ENCODE measurements around the gene LLGL1.

Gene LLGL1

DNA sequence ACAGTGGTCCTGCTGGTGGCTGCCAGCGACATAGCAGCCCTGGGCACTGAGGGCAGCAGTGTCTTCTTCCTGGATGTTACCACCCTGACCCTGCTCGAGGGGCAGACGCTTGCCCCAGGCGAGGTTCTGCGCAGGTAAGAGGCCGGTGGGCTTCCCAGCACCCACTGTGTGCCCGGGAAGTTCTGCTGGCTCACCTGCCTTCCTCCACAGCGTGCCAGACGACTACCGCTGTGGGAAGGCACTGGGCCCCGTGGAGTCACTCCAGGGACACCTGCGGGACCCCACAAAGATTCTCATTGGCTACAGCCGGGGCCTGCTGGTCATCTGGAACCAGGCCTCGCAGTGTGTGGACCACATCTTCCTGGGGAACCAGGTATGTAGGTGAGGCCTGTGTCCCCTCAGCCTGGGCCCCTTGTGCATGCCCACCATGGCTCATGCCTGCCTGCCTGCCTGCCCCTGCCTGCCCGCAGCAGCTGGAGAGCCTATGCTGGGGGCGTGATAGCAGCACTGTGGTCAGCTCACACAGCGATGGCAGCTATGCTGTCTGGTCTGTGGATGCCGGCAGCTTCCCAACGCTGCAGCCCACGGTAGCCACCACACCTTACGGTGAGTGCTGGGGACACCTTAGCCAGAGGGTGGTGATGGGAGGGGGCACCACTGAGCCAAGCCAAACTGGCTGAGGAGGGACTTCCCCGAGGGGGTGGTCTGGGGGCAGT, 8.5 kb downstream of the LLGL1 start:
- H3F3A ChIP-seq (ENCODE audit: insufficient read depth, low read length) = no peaks in the 10 kb centered on the region
- no peak for TF ChIP-seq EZH2 (IDR thresholded peaks at IDR 0.05; ENCODE audit: borderline replicate concordance, low read length)
- H3K27ac ChIP-seq (ENCODE audit: low read depth, low read length, poor library complexity, severe bottlenecking) = no peak overlapping the region
- H3K9ac ChIP-seq (ENCODE audit: low read length) = no peak overlapping the region
- no peaks in the 10 kb centered on the region for H4K20me1 ChIP-seq (ENCODE audit: insufficient read depth, low read length)
- no peaks in the 10 kb centered on the region for H3K79me2 ChIP-seq (ENCODE audit: insufficient read depth, low read length)
- no peaks in the 10 kb centered on the region; the same call in 1 of the 2 replicates for H3K36me3 ChIP-seq (ENCODE audit: insufficient read depth, low read length)
- no peaks in the 10 kb centered on the region for H3K9me2 ChIP-seq (ENCODE audit: low read depth, low read length)
- H3K9me3 ChIP-seq (ENCODE audit: low read length) = no peaks in the 10 kb centered on the region
- H2AFZ ChIP-seq (ENCODE audit: low read length) = no peak overlapping the region
- H3K4me2 ChIP-seq (ENCODE audit: low read length) = no peak overlapping the region
- no peaks in the 10 kb centered on the region for H3K27me3 ChIP-seq (ENCODE audit: insufficient read depth, low read length)
- no peaks in the 10 kb centered on the region for H3K4me1 ChIP-seq (ENCODE audit: insufficient read depth, low read length, severe bottlenecking)
- H3K4me3 ChIP-seq (ENCODE audit: low read depth, low read length, poor library complexity, severe bottlenecking) = no peak overlapping the region

DNA sequence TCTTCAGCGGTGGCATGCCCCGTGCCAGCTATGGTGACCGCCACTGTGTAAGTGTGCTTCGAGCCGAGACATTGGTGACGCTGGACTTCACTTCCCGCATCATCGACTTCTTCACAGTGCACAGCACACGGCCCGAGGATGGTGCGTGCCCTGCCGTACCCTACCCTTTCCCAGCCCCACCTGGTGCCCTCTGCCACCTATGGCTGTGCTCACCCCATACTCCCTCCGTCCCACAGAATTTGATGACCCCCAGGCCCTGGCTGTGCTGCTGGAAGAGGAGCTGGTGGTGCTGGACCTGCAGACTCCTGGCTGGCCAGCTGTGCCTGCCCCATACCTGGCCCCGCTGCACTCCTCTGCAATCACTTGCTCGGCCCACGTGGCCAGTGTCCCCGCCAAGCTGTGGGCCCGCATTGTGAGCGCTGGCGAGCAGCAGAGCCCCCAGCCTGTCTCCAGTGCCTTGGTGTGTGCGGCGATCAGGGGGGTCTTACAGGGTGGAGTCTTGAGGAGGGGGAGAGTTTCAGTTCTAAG, 9.5 kb downstream of the LLGL1 start:
- no peaks in the 10 kb centered on the region; the same call in 1 of the 2 replicates for H3K36me3 ChIP-seq (ENCODE audit: insufficient read depth, low read length)
- no peak overlapping the region for H3K9ac ChIP-seq (ENCODE audit: low read length)
- no peaks in the 10 kb centered on the region for H3K9me3 ChIP-seq (ENCODE audit: low read length)
- no peaks in the 10 kb centered on the region for H3K79me2 ChIP-seq (ENCODE audit: insufficient read depth, low read length)
- H2AFZ ChIP-seq (ENCODE audit: low read length) = no peak overlapping the region
- H3K4me1 ChIP-seq (ENCODE audit: insufficient read depth, low read length, severe bottlenecking) = no peaks in the 10 kb centered on the region
- H3K9me2 ChIP-seq (ENCODE audit: low read depth, low read length) = no peaks in the 10 kb centered on the region
- H4K20me1 ChIP-seq (ENCODE audit: insufficient read depth, low read length) = no peaks in the 10 kb centered on the region
- no peaks in the 10 kb centered on the region for H3F3A ChIP-seq (ENCODE audit: insufficient read depth, low read length)
- H3K27me3 ChIP-seq (ENCODE audit: insufficient read depth, low read length) = no peaks in the 10 kb centered on the region
- no peak overlapping the region for H3K4me3 ChIP-seq (ENCODE audit: low read depth, low read length, poor library complexity, severe bottlenecking)
- H3K27ac ChIP-seq (ENCODE audit: low read depth, low read length, poor library complexity, severe bottlenecking) = no peak overlapping the region
- TF ChIP-seq, protein P1, sequence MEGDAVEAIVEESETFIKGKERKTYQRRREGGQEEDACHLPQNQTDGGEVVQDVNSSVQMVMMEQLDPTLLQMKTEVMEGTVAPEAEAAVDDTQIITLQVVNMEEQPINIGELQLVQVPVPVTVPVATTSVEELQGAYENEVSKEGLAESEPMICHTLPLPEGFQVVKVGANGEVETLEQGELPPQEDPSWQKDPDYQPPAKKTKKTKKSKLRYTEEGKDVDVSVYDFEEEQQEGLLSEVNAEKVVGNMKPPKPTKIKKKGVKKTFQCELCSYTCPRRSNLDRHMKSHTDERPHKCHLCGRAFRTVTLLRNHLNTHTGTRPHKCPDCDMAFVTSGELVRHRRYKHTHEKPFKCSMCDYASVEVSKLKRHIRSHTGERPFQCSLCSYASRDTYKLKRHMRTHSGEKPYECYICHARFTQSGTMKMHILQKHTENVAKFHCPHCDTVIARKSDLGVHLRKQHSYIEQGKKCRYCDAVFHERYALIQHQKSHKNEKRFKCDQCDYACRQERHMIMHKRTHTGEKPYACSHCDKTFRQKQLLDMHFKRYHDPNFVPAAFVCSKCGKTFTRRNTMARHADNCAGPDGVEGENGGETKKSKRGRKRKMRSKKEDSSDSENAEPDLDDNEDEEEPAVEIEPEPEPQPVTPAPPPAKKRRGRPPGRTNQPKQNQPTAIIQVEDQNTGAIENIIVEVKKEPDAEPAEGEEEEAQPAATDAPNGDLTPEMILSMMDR (IDR thresholded peaks at IDR 0.05; ENCODE audit: low read length) = no peak
- no peak for TF ChIP-seq EZH2 (IDR thresholded peaks at IDR 0.05; ENCODE audit: borderline replicate concordance, low read length)
- H3K4me2 ChIP-seq (ENCODE audit: low read length) = no peak overlapping the region

DNA sequence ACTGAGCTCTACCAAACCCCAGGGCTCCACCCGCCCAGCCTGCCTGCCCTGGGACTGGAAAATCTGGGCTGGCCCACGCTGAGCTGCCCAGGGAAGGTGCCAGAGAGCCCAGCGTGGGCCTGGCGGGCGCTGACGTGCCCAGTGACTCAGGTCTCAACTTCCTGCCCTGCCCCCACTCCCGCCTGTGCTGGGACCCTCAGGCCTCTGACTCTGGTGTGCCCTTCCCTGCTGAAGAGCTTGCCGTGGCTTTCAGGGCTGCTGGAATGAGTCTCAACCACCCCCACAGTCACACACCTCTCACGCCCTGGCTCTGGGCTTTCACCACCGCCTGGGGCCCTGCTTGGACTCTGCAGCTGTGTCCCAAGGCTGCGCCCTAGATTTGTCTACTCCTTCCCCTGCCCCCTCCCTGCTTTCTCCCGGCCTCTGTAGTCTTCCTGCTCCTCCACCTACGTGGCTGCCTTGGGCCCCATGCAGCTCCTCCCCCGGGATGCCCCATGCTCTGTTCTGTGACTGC, 10.4 kb downstream of the LLGL1 start:
- no peak overlapping the region for H3K9ac ChIP-seq (ENCODE audit: low read length)

More for the DNA sequence above, 10.4 kb downstream of the LLGL1 start:
- Histone ChIP-seq H3K9me3 (ENCODE audit: low read length) (no peaks in the 10 kb centered on the region), H3K4me3 (ENCODE audit: low read depth, low read length, poor library complexity, severe bottlenecking) (no peak overlapping the region), H4K20me1 (ENCODE audit: insufficient read depth, low read length) (no peaks in the 10 kb centered on the region), H3K27me3 (ENCODE audit: insufficient read depth, low read length) (no peaks in the 10 kb centered on the region), H3F3A (ENCODE audit: insufficient read depth, low read length) (no peaks in the 10 kb centered on the region), H2AFZ (ENCODE audit: low read length) (no peak overlapping the region), H3K9me2 (ENCODE audit: low read depth, low read length) (no peaks in the 10 kb centered on the region), H3K79me2 (ENCODE audit: insufficient read depth, low read length) (no peaks in the 10 kb centered on the region), H3K27ac (ENCODE audit: low read depth, low read length, poor library complexity, severe bottlenecking) (no peak overlapping the region), H3K4me1 (ENCODE audit: insufficient read depth, low read length, severe bottlenecking) (no peaks in the 10 kb centered on the region), H3K4me2 (ENCODE audit: low read length) (no peak overlapping the region), H3K36me3 (ENCODE audit: insufficient read depth, low read length) (no peaks in the 10 kb centered on the region; the same call in 1 of the 2 replicates)
- TF ChIP-seq, protein P1 (IDR thresholded peaks at IDR 0.05; ENCODE audit: low read length) = no peak
- TF ChIP-seq EZH2 (IDR thresholded peaks at IDR 0.05; ENCODE audit: borderline replicate concordance, low read length) = no peak
